ENCODE measurements around the gene CALN1.
"Not testable (repeated sequence)": the region's sequence is repeated elsewhere in the genome, so short reads cannot be mapped to it uniquely, and the experiment has no call there.

CALN1 gene

GRCh38 chr7:71976645-71977044 is 435.5 kb downstream of the CALN1 start:
- Histone ChIP-seq H3K4me3 (ENCODE audit: low read length) (no peak overlapping the region), H3K36me3 (ENCODE audit: insufficient read depth, low read length) (no peaks in the 10 kb centered on the region), H3K4me1 (ENCODE audit: insufficient read depth, low read length) (no peaks in the 10 kb centered on the region), H2AFZ (ENCODE audit: low read depth, low read length) (no peak overlapping the region), H3K27me3 (ENCODE audit: insufficient read depth, low read length) (no peaks in the 10 kb centered on the region), H3K9me3 (ENCODE audit: low read length) (no peaks in the 10 kb centered on the region)

GRCh38 chr7:71974611-71975010 is 437.5 kb downstream of the CALN1 start:
- no peak overlapping the region for H2AFZ ChIP-seq (ENCODE audit: low read depth, low read length)
- no peaks in the 10 kb centered on the region for H3K36me3 ChIP-seq (ENCODE audit: insufficient read depth, low read length)
- H3K4me1 ChIP-seq (ENCODE audit: insufficient read depth, low read length), result no peaks in the 10 kb centered on the region
- no peaks in the 10 kb centered on the region for H3K9me3 ChIP-seq (ENCODE audit: low read length)
- H3K4me3 ChIP-seq (ENCODE audit: low read length), result no peak overlapping the region
- H3K27me3 ChIP-seq (ENCODE audit: insufficient read depth, low read length), result no peaks in the 10 kb centered on the region

GRCh38 chr7:71972534-71972933 is 439.6 kb downstream of the CALN1 start:
- Histone ChIP-seq H3K4me1 (ENCODE audit: insufficient read depth, low read length) (no peaks in the 10 kb centered on the region), H2AFZ (ENCODE audit: low read depth, low read length) (no peak overlapping the region), H3K36me3 (ENCODE audit: insufficient read depth, low read length) (no peaks in the 10 kb centered on the region), H3K27me3 (ENCODE audit: insufficient read depth, low read length) (no peaks in the 10 kb centered on the region), H3K9me3 (ENCODE audit: low read length) (no peaks in the 10 kb centered on the region), H3K4me3 (ENCODE audit: low read length) (no peak overlapping the region)

- no peaks in the 10 kb centered on the region for H3K36me3 ChIP-seq (ENCODE audit: insufficient read depth, low read length)
- H3K27me3 ChIP-seq (ENCODE audit: insufficient read depth, low read length), result no peaks in the 10 kb centered on the region
- H3K4me1 ChIP-seq (ENCODE audit: insufficient read depth, low read length), result no peaks in the 10 kb centered on the region
- no peak overlapping the region for H2AFZ ChIP-seq (ENCODE audit: low read depth, low read length)
- H3K9me3 ChIP-seq (ENCODE audit: low read length), result no peaks in the 10 kb centered on the region
- H3K4me3 ChIP-seq (ENCODE audit: low read length), result no peak overlapping the region
These were observed 441.4 kb downstream of the CALN1 start for GRCh38 chr7:71970725-71971124.

DNA sequence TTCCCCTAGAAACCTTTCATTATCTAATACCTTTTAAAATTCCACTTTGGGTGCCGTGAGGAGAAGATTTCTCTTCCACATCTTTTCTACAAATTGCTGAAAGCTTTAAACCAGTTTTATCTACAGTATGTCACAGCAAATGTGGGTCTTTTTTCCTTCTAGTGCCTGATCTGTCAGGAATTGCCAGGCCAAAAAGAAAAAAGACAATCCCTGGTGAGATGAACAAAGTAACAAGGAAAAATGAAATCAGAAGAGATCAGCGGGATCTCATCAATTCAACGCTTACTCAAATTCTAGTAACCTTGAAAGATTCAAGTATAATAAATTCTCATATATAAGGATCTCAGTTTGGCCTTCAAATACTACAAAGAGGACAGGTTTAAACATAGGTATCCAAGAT is 449.5 kb downstream of the CALN1 start:
- H3K4me1 ChIP-seq (ENCODE audit: insufficient read depth, low read length), result no peaks in the 10 kb centered on the region
- H2AFZ ChIP-seq (ENCODE audit: low read depth, low read length), result no peak overlapping the region
- H3K36me3 ChIP-seq (ENCODE audit: insufficient read depth, low read length), result no peaks in the 10 kb centered on the region
- no peaks in the 10 kb centered on the region for H3K9me3 ChIP-seq (ENCODE audit: low read length)
- H3K27me3 ChIP-seq (ENCODE audit: insufficient read depth, low read length), result no peaks in the 10 kb centered on the region
- no peak overlapping the region for H3K4me3 ChIP-seq (ENCODE audit: low read length)

DNA sequence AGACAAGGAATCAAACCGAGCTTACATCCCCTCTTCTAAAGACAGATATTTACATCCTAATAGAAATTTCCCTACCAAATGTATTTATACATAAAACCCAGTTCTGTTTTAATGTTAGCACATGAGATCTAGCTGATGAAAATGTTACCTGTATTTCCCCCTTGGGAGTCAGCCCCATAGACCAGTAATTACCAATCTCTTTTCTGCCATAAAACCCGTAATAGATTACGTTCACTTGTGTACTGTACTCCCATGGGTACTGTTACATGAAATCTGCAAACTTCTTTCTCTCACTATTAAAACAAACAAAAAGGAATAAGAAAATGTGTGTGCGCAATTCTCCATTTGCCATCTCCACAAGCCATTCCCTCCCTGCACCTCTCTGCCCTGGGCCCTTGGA is 450.9 kb downstream of the CALN1 start:
- no peak overlapping the region for H3K4me3 ChIP-seq (ENCODE audit: low read length)
- no peaks in the 10 kb centered on the region for H3K9me3 ChIP-seq (ENCODE audit: low read length)
- H2AFZ ChIP-seq (ENCODE audit: low read depth, low read length), result no peak overlapping the region
- H3K4me1 ChIP-seq (ENCODE audit: insufficient read depth, low read length), result no peaks in the 10 kb centered on the region
- H3K36me3 ChIP-seq (ENCODE audit: insufficient read depth, low read length), result no peaks in the 10 kb centered on the region
- no peaks in the 10 kb centered on the region for H3K27me3 ChIP-seq (ENCODE audit: insufficient read depth, low read length)

DNA sequence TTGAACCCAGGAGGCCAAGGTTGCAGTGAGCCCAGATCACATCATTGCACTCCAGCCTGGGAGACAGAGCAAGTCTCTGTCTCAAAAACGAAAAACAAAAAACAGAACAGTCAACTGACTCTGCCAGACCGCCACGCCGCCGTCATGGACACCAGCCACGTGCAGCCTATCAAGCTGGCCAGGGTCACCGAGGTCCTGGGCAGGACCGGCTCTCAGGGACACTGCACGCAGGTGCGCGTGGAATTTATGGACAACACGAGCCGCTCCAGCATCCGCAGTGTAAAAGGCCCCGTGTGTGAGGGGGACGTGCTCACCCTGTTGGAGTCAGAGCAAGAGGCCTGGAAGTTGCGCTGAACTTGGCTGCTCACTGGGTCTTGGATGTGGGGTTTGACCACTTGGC is 470.0 kb downstream of the CALN1 start:
- H3K36me3 ChIP-seq (ENCODE audit: insufficient read depth, low read length), result no peaks in the 10 kb centered on the region
- no peak overlapping the region for H2AFZ ChIP-seq (ENCODE audit: low read depth, low read length)
- no peaks in the 10 kb centered on the region for H3K9me3 ChIP-seq (ENCODE audit: low read length)

DNA sequence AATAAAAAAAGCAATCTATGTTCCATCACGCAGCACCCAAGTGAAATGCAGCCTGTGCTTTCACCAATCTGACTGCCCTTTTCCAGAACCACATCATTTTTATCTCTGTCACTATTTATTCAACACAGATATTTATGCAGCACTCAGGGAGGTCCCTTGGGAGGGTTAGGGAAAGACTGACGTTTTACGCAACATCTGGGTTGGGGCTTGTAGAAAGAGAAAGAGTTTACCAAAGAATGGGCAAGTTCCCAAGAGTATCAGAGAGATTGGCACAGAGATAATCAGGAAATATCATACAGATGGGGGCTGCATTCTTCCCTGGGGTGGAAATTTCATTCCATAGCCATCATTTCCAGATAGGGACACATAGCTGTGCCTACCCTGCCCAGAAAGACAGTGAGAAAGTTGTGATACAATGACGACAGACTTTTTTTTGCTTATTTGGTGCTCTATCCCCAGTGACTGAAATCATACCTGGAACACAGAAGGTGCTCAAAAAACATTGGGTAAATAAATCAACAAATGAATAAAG is 474.2 kb downstream of the CALN1 start:
- Histone ChIP-seq H3K27me3 (ENCODE audit: insufficient read depth, low read length) (no peaks in the 10 kb centered on the region), H3K4me1 (ENCODE audit: insufficient read depth, low read length) (no peaks in the 10 kb centered on the region), H2AFZ (ENCODE audit: low read depth, low read length) (no peak overlapping the region), H3K9me3 (ENCODE audit: low read length) (no peaks in the 10 kb centered on the region), H3K4me3 (ENCODE audit: low read length) (no peak overlapping the region), H3K36me3 (ENCODE audit: insufficient read depth, low read length) (no peaks in the 10 kb centered on the region)

More for the DNA sequence above, 470.0 kb downstream of the CALN1 start:
- Histone ChIP-seq H3K27me3 (ENCODE audit: insufficient read depth, low read length) (no peaks in the 10 kb centered on the region), H3K4me3 (ENCODE audit: low read length) (no peak overlapping the region), H3K4me1 (ENCODE audit: insufficient read depth, low read length) (no peaks in the 10 kb centered on the region)

DNA sequence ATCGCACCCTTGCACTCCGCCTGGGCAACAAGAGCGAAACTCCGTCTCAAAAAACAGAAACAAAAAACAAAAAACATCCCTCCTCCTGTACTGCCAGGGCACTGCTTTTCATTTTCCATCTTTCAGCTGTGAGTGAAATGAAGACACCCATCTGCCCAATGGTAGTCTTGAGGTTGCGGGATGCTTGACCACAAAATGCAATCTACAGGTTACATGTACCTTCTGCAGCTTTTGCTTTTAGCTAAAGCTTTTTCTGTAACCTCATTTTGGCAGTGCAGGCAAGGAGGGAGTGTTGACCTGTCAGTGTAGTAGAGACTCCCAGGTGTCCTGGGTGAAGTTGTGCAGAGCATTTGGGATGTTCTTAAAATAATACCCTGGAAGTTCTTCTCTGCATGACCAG is 476.5 kb downstream of the CALN1 start:
- Histone ChIP-seq H3K27me3 (ENCODE audit: insufficient read depth, low read length) (no peaks in the 10 kb centered on the region), H3K9me3 (ENCODE audit: low read length) (no peaks in the 10 kb centered on the region), H3K4me3 (ENCODE audit: low read length) (no peak overlapping the region), H3K36me3 (ENCODE audit: insufficient read depth, low read length) (no peaks in the 10 kb centered on the region), H3K4me1 (ENCODE audit: insufficient read depth, low read length) (no peaks in the 10 kb centered on the region), H2AFZ (ENCODE audit: low read depth, low read length) (no peak overlapping the region)

DNA sequence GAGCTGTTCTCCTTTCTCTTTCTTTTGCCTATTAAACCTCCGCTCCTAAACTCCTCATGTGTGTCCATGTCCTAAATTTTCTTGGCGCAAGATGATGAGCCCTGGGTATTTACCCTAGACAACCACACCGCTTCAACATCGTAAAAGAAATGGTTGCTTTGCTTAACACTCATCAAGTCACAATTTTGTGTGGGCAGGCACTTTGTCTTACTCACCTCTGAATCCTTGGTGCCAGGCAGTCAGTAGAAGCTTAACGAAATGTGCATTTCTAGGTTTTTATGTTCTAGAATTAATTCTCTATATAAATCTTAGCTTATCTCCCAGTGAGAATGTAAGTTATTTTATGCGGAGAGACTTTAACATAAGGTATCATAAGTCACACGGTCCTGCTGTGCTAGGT is 478.7 kb downstream of the CALN1 start:
- Histone ChIP-seq H3K4me1 (ENCODE audit: insufficient read depth, low read length) (no peaks in the 10 kb centered on the region), H3K27me3 (ENCODE audit: insufficient read depth, low read length) (no peaks in the 10 kb centered on the region), H2AFZ (ENCODE audit: low read depth, low read length) (no peak overlapping the region), H3K4me3 (ENCODE audit: low read length) (no peak overlapping the region), H3K36me3 (ENCODE audit: insufficient read depth, low read length) (no peaks in the 10 kb centered on the region), H3K9me3 (ENCODE audit: low read length) (no peaks in the 10 kb centered on the region)

- no peaks in the 10 kb centered on the region for H3K36me3 ChIP-seq (ENCODE audit: insufficient read depth, low read length)
- no peaks in the 10 kb centered on the region for H3K4me1 ChIP-seq (ENCODE audit: insufficient read depth, low read length)
- no peak overlapping the region for H2AFZ ChIP-seq (ENCODE audit: low read depth, low read length)
- no peaks in the 10 kb centered on the region for H3K27me3 ChIP-seq (ENCODE audit: insufficient read depth, low read length)
- no peak overlapping the region for H3K4me3 ChIP-seq (ENCODE audit: low read length)
- no peaks in the 10 kb centered on the region for H3K9me3 ChIP-seq (ENCODE audit: low read length)
These were observed 486.5 kb downstream of the CALN1 start for GRCh38 chr7:71925663-71926062.

DNA sequence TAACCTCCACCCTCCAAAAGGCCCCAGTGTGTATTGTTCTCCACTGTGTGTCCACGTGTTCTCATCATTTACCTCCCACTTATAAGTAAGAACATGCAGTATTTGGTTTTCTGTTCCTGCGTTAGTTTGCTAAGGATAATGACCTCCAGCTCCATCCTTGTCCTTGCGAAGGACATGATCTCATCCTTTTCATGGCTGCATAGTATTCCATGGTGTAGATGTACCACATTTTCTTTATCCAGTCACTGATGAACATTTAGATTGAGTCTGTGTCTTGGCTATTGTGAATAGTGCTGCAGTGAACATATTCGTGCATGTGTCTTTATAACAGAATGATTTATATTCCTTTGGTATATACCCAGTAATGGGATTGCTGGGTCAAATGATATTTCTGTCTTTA is 497.9 kb downstream of the CALN1 start:
- H3K9me3 ChIP-seq (ENCODE audit: low read length); H3K4me1 ChIP-seq (ENCODE audit: insufficient read depth, low read length); H2AFZ ChIP-seq (ENCODE audit: low read depth, low read length); H3K27me3 ChIP-seq (ENCODE audit: insufficient read depth, low read length); H3K4me3 ChIP-seq (ENCODE audit: low read length); H3K36me3 ChIP-seq (ENCODE audit: insufficient read depth, low read length): not testable (repeated sequence)

- H3K4me3 ChIP-seq (ENCODE audit: low read length), result no peak overlapping the region
- H3K36me3 ChIP-seq (ENCODE audit: insufficient read depth, low read length), result no peaks in the 10 kb centered on the region
- H3K4me1 ChIP-seq (ENCODE audit: insufficient read depth, low read length), result no peaks in the 10 kb centered on the region
- no peaks in the 10 kb centered on the region for H3K27me3 ChIP-seq (ENCODE audit: insufficient read depth, low read length)
- no peak overlapping the region for H2AFZ ChIP-seq (ENCODE audit: low read depth, low read length)
- no peaks in the 10 kb centered on the region for H3K9me3 ChIP-seq (ENCODE audit: low read length)
These were observed 499.7 kb downstream of the CALN1 start for GRCh38 chr7:71912476-71912875.

DNA sequence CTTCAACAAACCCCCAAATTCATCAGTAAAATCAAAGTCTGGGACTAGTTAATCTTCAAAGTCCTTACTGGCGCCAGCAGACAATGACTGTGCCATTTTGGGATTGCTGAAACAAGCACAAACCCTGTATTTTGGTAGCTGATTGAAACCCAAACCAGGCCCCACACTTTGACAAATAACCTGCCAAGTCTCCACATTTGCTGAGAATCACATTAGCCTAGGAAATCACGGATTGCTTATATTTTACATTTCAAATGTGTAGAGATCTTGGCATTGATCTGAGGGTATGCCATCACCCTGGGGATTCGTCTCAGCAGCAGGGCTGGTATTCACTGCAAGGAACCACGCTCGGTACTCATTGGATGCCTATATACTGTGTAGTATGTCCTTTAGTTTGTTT is 501.1 kb downstream of the CALN1 start:
- no peaks in the 10 kb centered on the region for H3K9me3 ChIP-seq (ENCODE audit: low read length)
- H3K36me3 ChIP-seq (ENCODE audit: insufficient read depth, low read length), result no peaks in the 10 kb centered on the region
- no peaks in the 10 kb centered on the region for H3K27me3 ChIP-seq (ENCODE audit: insufficient read depth, low read length)
- no peak overlapping the region for H2AFZ ChIP-seq (ENCODE audit: low read depth, low read length)
- H3K4me3 ChIP-seq (ENCODE audit: low read length), result no peak overlapping the region
- no peaks in the 10 kb centered on the region for H3K4me1 ChIP-seq (ENCODE audit: insufficient read depth, low read length)

All from neuron (in vitro differentiated cells).